H9 (cell line): ENCODE measurements around the gene HOXD11. TPM values are rescaled to one million over a fixed set of nuclear protein-coding genes. Genes with fewer than 3 reads are reported as not detected.

Experiments
- DNase-seq: peaks from one replicate; pipeline ENCODE4 v3.0.0-alpha.2; 2017
- H2AFZ ChIP-seq: one replicate; pipeline ENCODE4 v1.6.1; 2013; ENCODE audit warnings: mild to moderate bottlenecking, low read length, control low read depth, moderate library complexity
- H2AK5ac ChIP-seq: 2 replicates; pipeline ENCODE4 v1.6.1; 2013; ENCODE audit warnings: low read length, control low read depth, mixed read lengths; ENCODE audit not compliant: insufficient read length
- H2BK120ac ChIP-seq: one replicate; pipeline ENCODE4 v1.6.1; 2013; ENCODE audit warnings: low read depth, mild to moderate bottlenecking, low read length, control low read depth, inconsistent platforms; ENCODE audit not compliant: poor library complexity, severe bottlenecking
- H2BK12ac ChIP-seq: 2 replicates; pipeline ENCODE4 v1.6.1; 2013; ENCODE audit warnings: low read length, control low read depth, mixed read lengths, low read depth; ENCODE audit not compliant: insufficient read length
- H2BK15ac ChIP-seq: 2 replicates; pipeline ENCODE4 v1.6.1; 2013; ENCODE audit warnings: low read depth, low read length, control low read depth
- H2BK20ac ChIP-seq: one replicate; pipeline ENCODE4 v1.6.1; 2013; ENCODE audit warnings: low read depth, mild to moderate bottlenecking, low read length, control low read depth, inconsistent platforms; ENCODE audit not compliant: poor library complexity, severe bottlenecking
- H2BK5ac ChIP-seq: 2 replicates; pipeline ENCODE4 v1.6.1; 2013; ENCODE audit warnings: low read length, control low read depth, mixed read lengths; ENCODE audit not compliant: insufficient read length
- H3K14ac ChIP-seq: 2 replicates; pipeline ENCODE4 v1.6.1; 2013; ENCODE audit warnings: low read length, control low read depth; ENCODE audit not compliant: insufficient read depth
- H3K18ac ChIP-seq: 2 replicates; pipeline ENCODE4 v1.6.1; 2013; ENCODE audit warnings: low read depth, mild to moderate bottlenecking, mixed read lengths, low read length, control low read depth; ENCODE audit not compliant: insufficient read length
- H3K23ac ChIP-seq: 2 replicates; pipeline ENCODE4 v1.6.1; 2013; ENCODE audit warnings: low read length, control low read depth, mixed read lengths, low read depth; ENCODE audit not compliant: insufficient read length
- H3K23me2 ChIP-seq: 2 replicates; pipeline ENCODE4 v1.6.1; 2013; ENCODE audit warnings: low read depth, mild to moderate bottlenecking, mixed read lengths, low read length, control low read depth; ENCODE audit not compliant: insufficient read length, poor library complexity, severe bottlenecking
- H3K27ac ChIP-seq: 2 replicates; pipeline ENCODE4 v1.5.1; 2013; ENCODE audit warnings: low read length, control low read depth, mixed read lengths, low read depth; ENCODE audit not compliant: insufficient read length
- H3K27me3 ChIP-seq: 2 replicates; pipeline ENCODE4 v1.6.1; 2013; ENCODE audit warnings: low read length, control low read depth, inconsistent platforms; ENCODE audit not compliant: insufficient read depth
- H3K4ac ChIP-seq: 2 replicates; pipeline ENCODE4 v1.6.1; 2013; ENCODE audit warnings: low read depth, mild to moderate bottlenecking, control low read depth, inconsistent platforms, low read length, moderate library complexity
- H3K4me1 ChIP-seq: 2 replicates; pipeline ENCODE4 v1.6.1; 2013; ENCODE audit warnings: low read length, control low read depth, inconsistent platforms; ENCODE audit not compliant: insufficient read depth
- H3K4me2 ChIP-seq: 2 replicates; pipeline ENCODE4 v1.6.1; 2013; ENCODE audit warnings: low read length, control low read depth, mixed read lengths; ENCODE audit not compliant: insufficient read length, insufficient read depth
- H3K56ac ChIP-seq: 2 replicates; pipeline ENCODE4 v1.6.1; 2013; ENCODE audit warnings: low read depth, mild to moderate bottlenecking, mixed read lengths, low read length, control low read depth; ENCODE audit not compliant: insufficient read length
- H3K79me1 ChIP-seq: 2 replicates; pipeline ENCODE4 v1.6.1; 2013; ENCODE audit warnings: low read depth, mild to moderate bottlenecking, moderate library complexity, low read length, control low read depth, inconsistent platforms; ENCODE audit not compliant: insufficient read depth, poor library complexity, severe bottlenecking
- H3K79me2 ChIP-seq: 2 replicates; pipeline ENCODE4 v1.6.1; 2013; ENCODE audit warnings: low read length, control low read depth, inconsistent platforms; ENCODE audit not compliant: insufficient read depth
- H3K9ac ChIP-seq: 2 replicates; pipeline ENCODE4 v1.6.1; 2013; ENCODE audit warnings: low read length, control low read depth, mixed read lengths; ENCODE audit not compliant: insufficient read length; ENCODE audit errors: extremely low read depth
- H3K9me3 ChIP-seq: one replicate; pipeline ENCODE4 v1.6.1; 2013; ENCODE audit warnings: low read depth, low read length, inconsistent platforms; ENCODE audit not compliant: control insufficient read depth
- H3T11ph ChIP-seq: one replicate; pipeline ENCODE4 v1.6.1; 2013; ENCODE audit warnings: mild to moderate bottlenecking, low read length, control low read depth, inconsistent platforms
- H4K20me1 ChIP-seq: one replicate; pipeline ENCODE4 v1.6.1; 2013; ENCODE audit not compliant: control insufficient read depth, insufficient read length, insufficient read depth
- H4K5ac ChIP-seq: 2 replicates; pipeline ENCODE4 v1.6.1; 2013; ENCODE audit warnings: low read depth, mild to moderate bottlenecking, mixed read lengths, low read length, control low read depth; ENCODE audit not compliant: insufficient read length
- H4K8ac ChIP-seq: replicated peaks from 2 replicates; pipeline ENCODE4 v1.6.1; 2013; ENCODE audit warnings: low read length, control low read depth, mixed read lengths, low read depth; ENCODE audit not compliant: insufficient read length
- H4K91ac ChIP-seq: 2 replicates; pipeline ENCODE4 v1.6.1; 2013; ENCODE audit warnings: low read depth, mild to moderate bottlenecking, moderate library complexity, mixed read lengths, low read length, control low read depth; ENCODE audit not compliant: insufficient read length
- H3K27ac Mint-ChIP-seq, 3 experiments: 2 replicates in 2 of 3; 3 replicates in 1 of 3; pipeline ENCODE4 v1.8.0; 2020 to 2021; ENCODE audit warnings: mixed read lengths in 3 of 3, mild to moderate bottlenecking in 1 of 3, moderate library complexity in 1 of 3
- H3K27me3 Mint-ChIP-seq: 2 replicates; pipeline ENCODE4 v1.8.0; 2021; ENCODE audit warnings: low read depth, mild to moderate bottlenecking, moderate library complexity, mixed read lengths
- H3K36me3 Mint-ChIP-seq, 3 experiments: 2 replicates in 2 of 3; 3 replicates in 1 of 3; pipeline ENCODE4 v1.8.0; 2020 to 2021; ENCODE audit warnings: low read depth in 3 of 3, mixed read lengths in 3 of 3; ENCODE audit not compliant: insufficient read depth in 1 of 3
- H3K4me1 Mint-ChIP-seq, 2 experiments: 2 replicates each; pipeline ENCODE4 v1.8.0; 2020; ENCODE audit warnings: mixed read lengths in 2 of 2
- H3K4me3 Mint-ChIP-seq, 2 experiments: 2 replicates in 1 of 2; 3 replicates in 1 of 2; pipeline ENCODE4 v1.8.0; 2020 to 2021; ENCODE audit warnings: mild to moderate bottlenecking in 2 of 2, mixed read lengths in 2 of 2, moderate library complexity in 1 of 2
- H3K9me3 Mint-ChIP-seq, 2 experiments: 2 replicates in 1 of 2; 3 replicates in 1 of 2; pipeline ENCODE4 v1.8.0; 2020; ENCODE audit warnings: mild to moderate bottlenecking in 2 of 2, mixed read lengths in 2 of 2, moderate library complexity in 1 of 2
- CTCF ChIP-seq: fragments of 200-600 bp; sonication (generic); conservative IDR thresholded peaks from 3 replicates; pipeline ENCODE4 v1.8.0; 2021; ENCODE audit warnings: antibody characterized with exemption, mild to moderate bottlenecking
- total RNA-seq: library from RNA; stranded (reverse); gene quantifications from 2 replicates; pipeline ENCODE4 v1.2.1, GENCODE V29; 2021

HOXD11 gene
- total RNA-seq, 1 experiment from 2014 or later = not detected

- Mint-ChIP-seq H3K27ac (no peak overlapping the region), H3K27me3 (peaks cover 99% of the 10 kb centered on the region), H3K36me3 (no peaks in the 10 kb centered on the region; a peak in 1 of 7 replicates), H3K4me3 (peak overlapping the region in 1 of 2 experiments; percentile 81; a peak in 1 of 5 replicates), H3K9me3 (peaks cover 4% of the 10 kb centered on the region in 2 experiments; a peak in 3 of 5 replicates), H3K4me1 (peaks cover 2 to 7% of the 10 kb centered on the region in 2 experiments; a peak in 3 of 4 replicates)
- H2AFZ ChIP-seq = no peak overlapping the region
- H3K27ac ChIP-seq = no peak overlapping the region
- no peak overlapping the region for H4K91ac ChIP-seq
- peaks cover 8% of the 10 kb centered on the region for H3K23me2 ChIP-seq
- H4K20me1 ChIP-seq = no peaks in the 10 kb centered on the region
- no peak overlapping the region for H3K9ac ChIP-seq
- no peak overlapping the region for H4K5ac ChIP-seq
- no peak for DNase-seq
- no peak overlapping the region for H2AK5ac ChIP-seq
- H2BK20ac ChIP-seq = no peak overlapping the region
- H2BK15ac ChIP-seq = no peak overlapping the region
- no peak overlapping the region for H3K4ac ChIP-seq
- H3K4me2 ChIP-seq = no peak overlapping the region
- H2BK12ac ChIP-seq = no peak overlapping the region
- no peak for TF ChIP-seq CTCF
- H3K56ac ChIP-seq = no peak overlapping the region
- no peaks in the 10 kb centered on the region; the same call in 1 of the 2 replicates for H3K4me1 ChIP-seq
- no peaks in the 10 kb centered on the region for H3K9me3 ChIP-seq
- H3K79me2 ChIP-seq = no peaks in the 10 kb centered on the region
- H3K14ac ChIP-seq = no peak overlapping the region
- H2BK5ac ChIP-seq = no peak overlapping the region
- peaks cover 95% of the 10 kb centered on the region for H3K27me3 ChIP-seq
- H3T11ph ChIP-seq = no peak overlapping the region
- no peak overlapping the region for H3K23ac ChIP-seq
- H3K79me1 ChIP-seq = no peaks in the 10 kb centered on the region
- H3K18ac ChIP-seq = no peak overlapping the region
- no peak overlapping the region for H4K8ac ChIP-seq
- H2BK120ac ChIP-seq = no peak overlapping the region
These were observed 28.0 kb downstream of the HOXD11 start for GRCh38 chr2:176135035-176135440.
